Neutrophil (primary cell): ENCODE measurements around the gene CLEC18C.
"Not testable (repeated sequence)": the region's sequence is repeated elsewhere in the genome, so short reads cannot be mapped to it uniquely, and the experiment has no call there.

ENCODE experiments used
- H3K27ac ChIP-seq: fragments of 200-600 bp; sonication (generic); 2 replicates; pipeline ENCODE4 v1.5.1; 2016; ENCODE audit warnings: mild to moderate bottlenecking, moderate library complexity
- H3K27me3 ChIP-seq: fragments of 200-600 bp; sonication (generic); 2 replicates; pipeline ENCODE4 v1.6.0; 2016; ENCODE audit warnings: mild to moderate bottlenecking
- H3K36me3 ChIP-seq: fragments of 200-600 bp; sonication (generic); 2 replicates; pipeline ENCODE4 v1.5.1; 2017
- H3K4me1 ChIP-seq, 2 experiments: fragments of 200-600 bp in 1 of 2; sonication (generic) in 1 of 2; 1 replicate in 1 of 2; 2 replicates in 1 of 2; pipeline versions ENCODE4 v1.5.1 to v1.6.1; 2013 to 2016; ENCODE audit warnings: low read depth in 1 of 2, low read length in 1 of 2, mild to moderate bottlenecking in 1 of 2, moderate library complexity in 1 of 2; ENCODE audit not compliant: control insufficient read depth in 1 of 2, insufficient read depth in 1 of 2
- H3K4me3 ChIP-seq, 2 experiments: fragments of 200-600 bp in 1 of 2; sonication (generic) in 1 of 2; 1 replicate in 1 of 2; 2 replicates in 1 of 2; pipeline ENCODE4 v1.5.1; 2013 to 2016; ENCODE audit warnings: low read depth in 1 of 2, low read length in 1 of 2, mild to moderate bottlenecking in 1 of 2, moderate library complexity in 1 of 2
- H3K9me3 ChIP-seq: fragments of 200-600 bp; sonication (generic); 2 replicates; pipeline ENCODE4 v1.5.1; 2016

Gene CLEC18C

DNA sequence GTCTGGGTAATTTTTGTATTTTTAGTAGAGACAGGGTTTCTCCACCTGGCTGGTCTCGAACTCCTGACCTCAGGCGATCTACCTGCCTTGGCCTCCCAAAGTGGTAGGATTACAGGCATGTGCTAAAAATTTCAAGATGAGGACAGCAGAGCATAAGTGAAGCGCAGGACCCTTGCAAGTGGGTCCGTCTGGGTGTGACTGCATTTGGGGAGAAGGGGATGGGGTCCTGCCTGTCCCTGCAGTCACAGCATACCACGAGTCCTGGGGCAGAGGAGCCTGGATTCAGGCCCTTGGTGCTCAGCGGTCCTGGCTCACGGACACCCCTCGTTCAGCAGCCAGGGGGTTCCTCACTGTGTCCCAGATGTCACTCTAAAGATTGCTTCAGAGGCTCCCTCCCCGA, 24.6 kb downstream of the CLEC18C start:
- not testable (repeated sequence) for H3K27me3 ChIP-seq, H3K9me3 ChIP-seq, H3K4me3 ChIP-seq

DNA sequence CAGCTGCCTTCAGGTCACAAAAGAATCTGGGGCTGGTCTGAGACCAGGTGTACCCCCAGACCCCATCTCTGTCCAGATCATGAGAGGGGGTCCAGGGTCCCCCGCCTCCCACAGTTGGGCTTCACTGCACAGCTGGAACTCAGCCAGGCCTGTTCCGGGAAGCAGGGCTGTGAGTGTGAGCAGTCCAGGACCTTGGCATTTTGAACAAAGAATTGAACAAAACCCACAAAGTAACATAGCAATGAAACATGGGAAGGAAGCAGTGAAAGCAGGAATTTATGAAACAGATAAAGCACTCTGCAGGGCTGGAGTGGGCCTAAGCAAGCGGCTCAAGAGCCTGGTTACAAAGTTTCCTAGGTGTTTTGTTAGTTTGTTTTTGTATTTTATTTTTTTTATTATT, 25.1 kb downstream of the CLEC18C start:
- not testable (repeated sequence) for H3K9me3 ChIP-seq, H3K36me3 ChIP-seq, H3K4me3 ChIP-seq, H3K4me1 ChIP-seq, H3K27ac ChIP-seq, H3K27me3 ChIP-seq

More for the DNA sequence above, 24.6 kb downstream of the CLEC18C start:
- H3K4me1 ChIP-seq, H3K36me3 ChIP-seq, H3K27ac ChIP-seq: not testable (repeated sequence)

- not testable (repeated sequence) for H3K27me3 ChIP-seq, H3K9me3 ChIP-seq, H3K27ac ChIP-seq, H3K4me1 ChIP-seq, H3K36me3 ChIP-seq, H3K4me3 ChIP-seq
Observed at GRCh38 chr16:70199170-70199569, 25.6 kb downstream of the CLEC18C start.

- not testable (repeated sequence) for H3K27me3 ChIP-seq, H3K9me3 ChIP-seq, H3K36me3 ChIP-seq, H3K4me1 ChIP-seq, H3K27ac ChIP-seq, H3K4me3 ChIP-seq
Observed at GRCh38 chr16:70200063-70200462, 26.5 kb downstream of the CLEC18C start.

DNA sequence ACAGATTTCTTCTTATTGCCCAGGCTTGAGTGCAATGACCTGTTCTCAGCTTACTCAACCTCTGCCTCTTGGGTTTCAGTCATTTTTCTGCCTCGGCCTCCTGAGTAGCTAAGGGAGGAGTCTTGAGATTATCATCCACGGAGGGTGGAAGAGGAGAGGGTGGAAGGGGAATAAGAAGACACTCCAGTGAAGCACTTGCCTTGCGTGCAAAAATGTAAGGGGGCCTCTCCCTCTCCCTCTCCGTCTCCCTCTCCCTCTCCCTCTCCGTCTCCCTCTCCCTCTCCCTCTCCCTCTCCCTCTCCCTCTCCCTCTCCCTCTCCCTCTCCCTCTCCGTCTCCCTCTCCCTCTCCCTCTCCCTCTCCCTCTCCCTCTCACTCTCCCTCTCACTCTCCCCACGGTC, 29.9 kb downstream of the CLEC18C start:
- H3K27ac ChIP-seq, H3K27me3 ChIP-seq, H3K4me1 ChIP-seq, H3K9me3 ChIP-seq, H3K4me3 ChIP-seq, H3K36me3 ChIP-seq: not testable (repeated sequence)

GRCh38 chr16:70204010-70204409, 30.4 kb downstream of the CLEC18C start:
- not testable (repeated sequence) for H3K9me3 ChIP-seq, H3K4me1 ChIP-seq, H3K4me3 ChIP-seq, H3K36me3 ChIP-seq, H3K27ac ChIP-seq, H3K27me3 ChIP-seq

- H3K9me3 ChIP-seq, H3K4me1 ChIP-seq, H3K27me3 ChIP-seq, H3K4me3 ChIP-seq, H3K27ac ChIP-seq, H3K36me3 ChIP-seq: not testable (repeated sequence)
Observed at GRCh38 chr16:70204668-70205405, 31.2 kb downstream of the CLEC18C start.

DNA sequence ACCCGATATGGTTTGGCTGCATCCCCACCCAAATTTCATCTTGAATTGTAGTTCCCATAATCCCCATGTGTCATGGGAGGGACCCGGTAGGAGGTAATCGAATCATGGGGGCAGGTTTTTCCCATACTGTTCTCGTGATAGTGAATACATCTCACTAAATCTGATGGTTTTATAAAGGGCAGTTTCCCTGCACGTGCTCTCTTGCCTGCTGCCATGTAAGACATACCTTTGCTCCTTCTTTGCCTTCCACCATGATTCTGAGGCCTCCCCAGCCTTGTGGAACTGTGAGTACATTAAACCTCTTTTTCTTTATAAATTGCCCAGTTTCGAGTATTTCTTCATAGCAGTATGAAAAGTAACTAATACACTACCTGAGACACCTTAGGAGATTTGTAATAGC, 32.8 kb downstream of the CLEC18C start:
- H3K27me3 ChIP-seq, H3K4me1 ChIP-seq, H3K4me3 ChIP-seq, H3K9me3 ChIP-seq, H3K27ac ChIP-seq, H3K36me3 ChIP-seq: not testable (repeated sequence)

- H3K27me3 ChIP-seq, H3K27ac ChIP-seq, H3K4me1 ChIP-seq, H3K9me3 ChIP-seq, H3K36me3 ChIP-seq, H3K4me3 ChIP-seq: not testable (repeated sequence)
Observed at GRCh38 chr16:70218586-70218985, 45.0 kb downstream of the CLEC18C start.

DNA sequence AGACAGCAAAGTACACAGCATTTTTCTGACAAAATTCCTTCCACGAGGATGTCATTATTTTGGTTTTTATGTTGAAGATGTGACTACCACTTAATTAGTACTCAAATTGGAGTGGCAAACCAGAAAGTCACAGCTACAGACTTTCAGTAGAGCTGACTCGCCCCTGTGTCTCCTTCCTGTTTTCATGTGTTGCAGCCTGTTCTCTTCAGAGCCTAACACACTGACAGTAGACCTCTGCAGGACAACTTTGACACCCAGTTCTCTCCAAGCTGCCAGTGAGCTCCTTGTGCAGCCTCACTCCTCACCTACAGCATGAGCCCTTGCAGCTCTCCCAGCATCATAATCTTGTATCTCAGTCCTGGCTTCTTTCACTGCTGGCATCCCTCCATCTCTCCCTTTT, 49.0 kb downstream of the CLEC18C start:
- H3K4me1 ChIP-seq, H3K27ac ChIP-seq, H3K9me3 ChIP-seq, H3K4me3 ChIP-seq, H3K27me3 ChIP-seq: not testable (repeated sequence)
- H3K36me3 ChIP-seq, result peaks cover 14% of the 10 kb centered on the region

- H3K27ac ChIP-seq, H3K27me3 ChIP-seq, H3K9me3 ChIP-seq, H3K4me3 ChIP-seq, H3K4me1 ChIP-seq: not testable (repeated sequence)
- peaks cover 18% of the 10 kb centered on the region for H3K36me3 ChIP-seq
Observed at GRCh38 chr16:70223216-70223615, 49.6 kb downstream of the CLEC18C start.

GRCh38 chr16:70223971-70224513, 50.5 kb downstream of the CLEC18C start:
- not testable (repeated sequence) for H3K9me3 ChIP-seq, H3K27ac ChIP-seq, H3K4me1 ChIP-seq, H3K4me3 ChIP-seq, H3K27me3 ChIP-seq
- peaks cover 24% of the 10 kb centered on the region for H3K36me3 ChIP-seq

DNA sequence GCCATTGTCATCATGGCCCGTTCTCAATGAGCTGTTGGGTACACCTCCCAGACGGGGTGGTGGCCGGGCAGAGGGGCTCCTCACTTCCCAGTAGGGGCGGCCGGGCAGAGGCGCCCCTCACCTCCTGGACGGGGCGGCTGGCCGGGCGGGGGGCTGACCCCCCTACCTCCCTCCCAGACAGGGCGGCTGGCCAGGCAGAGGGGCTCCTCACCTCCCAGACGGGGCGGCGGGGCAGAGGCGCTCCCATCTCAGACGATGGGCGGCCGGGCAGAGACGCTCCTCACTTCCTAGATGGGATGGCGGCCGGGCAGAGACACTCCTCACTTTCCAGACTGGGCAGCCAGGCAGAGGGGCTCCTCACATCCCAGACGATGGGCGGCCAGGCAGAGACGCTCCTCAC, 51.1 kb downstream of the CLEC18C start:
- H3K4me3 ChIP-seq, H3K4me1 ChIP-seq, H3K27me3 ChIP-seq, H3K27ac ChIP-seq, H3K9me3 ChIP-seq: not testable (repeated sequence)
- peaks cover 24% of the 10 kb centered on the region for H3K36me3 ChIP-seq

GRCh38 chr16:70225430-70225829, 51.8 kb downstream of the CLEC18C start:
- H3K4me3 ChIP-seq, H3K9me3 ChIP-seq, H3K27me3 ChIP-seq, H3K4me1 ChIP-seq, H3K27ac ChIP-seq: not testable (repeated sequence)
- H3K36me3 ChIP-seq, result peaks cover 29% of the 10 kb centered on the region
